Brain microvascular endothelial cell (primary cell): Measurements from ENCODE around the gene PLEK2.

ENCODE experiments used
- DNase-seq: peaks from one replicate; pipeline ENCODE4 v3.0.0-alpha.2; 2020
- H3K27ac ChIP-seq: fragments of 250-450 bp; sonication (Bioruptor Pico); 2 replicates; pipeline ENCODE4 v1.5.1; 2020; ENCODE audit warnings: mild to moderate bottlenecking, moderate library complexity
- H3K27me3 ChIP-seq: fragments of 250-450 bp; sonication (Bioruptor Pico); replicated peaks from 2 replicates; pipeline ENCODE4 v1.5.1; 2020; ENCODE audit warnings: mild to moderate bottlenecking
- H3K36me3 ChIP-seq: fragments of 250-450 bp; sonication (Bioruptor Pico); replicated peaks from 2 replicates; pipeline ENCODE4 v1.5.1; 2020; ENCODE audit warnings: mild to moderate bottlenecking
- H3K4me3 ChIP-seq: 2 replicates; pipeline ENCODE4 v1.5.1; 2011; ENCODE audit warnings: low read depth, mild to moderate bottlenecking, control low read depth, low read length, moderate library complexity
- CTCF ChIP-seq: IDR thresholded peaks from 2 replicates; pipeline ENCODE4 v1.5.1; 2011; ENCODE audit warnings: low read depth, mild to moderate bottlenecking, moderate library complexity, low read length, control low read depth, inconsistent platforms; ENCODE audit errors: missing control alignments
- in situ Hi-C: cut with HindIII; loops from 2 replicates; pipeline ENCODE4 v1.10.0; 2017; ENCODE audit warnings: low sequenced_read_pairs, low pct_ligation_motif_present

The PLEK2 gene

GRCh38 chr14:67421356-67422224 is 9.6 kb upstream of the PLEK2 start:
- TF ChIP-seq CTCF: no peak
- in situ Hi-C loops: no loop called here
- H3K36me3 ChIP-seq: no peaks in the 10 kb centered on the region
- DNase-seq: no peak
- no peak overlapping the region for H3K4me3 ChIP-seq
- no peak overlapping the region for H3K27ac ChIP-seq
- no peaks in the 10 kb centered on the region for H3K27me3 ChIP-seq

- H3K4me3 ChIP-seq: no peak overlapping the region
- H3K27ac ChIP-seq: no peak overlapping the region
- no peaks in the 10 kb centered on the region for H3K36me3 ChIP-seq
- TF ChIP-seq CTCF: peak; percentile 64
- no peaks in the 10 kb centered on the region for H3K27me3 ChIP-seq
- in situ Hi-C loops: no loop called here
- no peak for DNase-seq
These were observed 8.3 kb upstream of the PLEK2 start for GRCh38 chr14:67420102-67420739.

- TF ChIP-seq CTCF: no peak
- Histone ChIP-seq H3K27me3 (no peaks in the 10 kb centered on the region), H3K36me3 (no peaks in the 10 kb centered on the region), H3K4me3 (no peak overlapping the region), H3K27ac (no peak overlapping the region)
- in situ Hi-C loops: no loop called here
- DNase-seq: no peak
These were observed 6.6 kb upstream of the PLEK2 start for GRCh38 chr14:67418401-67419191.

- Histone ChIP-seq H3K27ac (no peak overlapping the region), H3K4me3 (no peak overlapping the region), H3K36me3 (no peaks in the 10 kb centered on the region), H3K27me3 (no peaks in the 10 kb centered on the region)
- TF ChIP-seq CTCF: no peak
- in situ Hi-C loops: no loop called here
- DNase-seq: no peak
These were observed 5.7 kb upstream of the PLEK2 start for GRCh38 chr14:67417633-67418032.

- no peak overlapping the region for H3K27ac ChIP-seq
- H3K27me3 ChIP-seq: no peaks in the 10 kb centered on the region
- in situ Hi-C loops: no loop called here
- H3K36me3 ChIP-seq: no peaks in the 10 kb centered on the region
- H3K4me3 ChIP-seq: no peak overlapping the region
- no peak for TF ChIP-seq CTCF
- no peak for DNase-seq
These were observed 4.8 kb upstream of the PLEK2 start for GRCh38 chr14:67416810-67417209.
